ENCODE results near the gene PPP2R2D.
"Not testable (repeated sequence)": the region's sequence is repeated elsewhere in the genome, so short reads cannot be mapped to it uniquely, and the experiment has no call there.

PPP2R2D gene

DNA sequence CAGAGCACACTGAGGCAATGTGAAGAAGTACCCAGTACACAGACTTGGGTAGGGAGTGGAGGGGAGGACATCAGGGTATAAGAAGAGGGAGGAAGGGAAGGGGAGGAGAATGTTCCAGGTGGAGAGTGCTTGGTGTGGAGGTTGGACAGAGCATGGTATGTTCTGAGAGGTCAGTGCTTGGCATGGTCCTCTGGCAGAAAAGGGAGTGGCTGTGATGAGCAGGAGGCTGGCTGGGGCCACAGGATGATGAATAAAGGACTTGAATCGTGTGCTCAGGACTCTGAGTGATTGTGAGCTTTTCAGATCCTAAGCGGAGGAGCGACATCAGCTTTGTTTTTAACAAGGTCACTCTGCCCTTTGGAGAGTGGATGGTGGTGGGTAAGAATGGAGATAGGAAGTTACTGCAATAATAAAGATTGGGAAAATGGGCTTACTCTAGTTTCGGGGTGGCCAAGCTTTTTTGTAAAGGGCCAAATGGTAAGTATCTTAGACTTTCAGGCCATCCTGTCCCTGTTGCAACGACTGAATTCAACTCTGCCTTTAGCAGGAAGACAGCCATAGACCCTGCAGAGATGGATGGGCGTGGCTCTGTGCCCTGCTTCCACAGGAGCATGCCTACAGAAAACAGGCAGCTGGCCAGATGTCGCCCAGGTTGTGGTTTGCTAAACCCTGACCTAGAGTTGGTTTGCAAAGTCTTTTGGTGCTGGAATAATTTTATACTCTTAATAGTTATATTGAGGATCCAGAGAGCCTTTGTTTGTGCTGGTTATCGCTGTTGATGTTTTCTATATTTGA, 8.4 kb downstream of the PPP2R2D start:
- DNase-seq: no peak

GRCh38 chr10:131909929-131910328, 9.1 kb downstream of the PPP2R2D start:
- no peak for DNase-seq

DNA sequence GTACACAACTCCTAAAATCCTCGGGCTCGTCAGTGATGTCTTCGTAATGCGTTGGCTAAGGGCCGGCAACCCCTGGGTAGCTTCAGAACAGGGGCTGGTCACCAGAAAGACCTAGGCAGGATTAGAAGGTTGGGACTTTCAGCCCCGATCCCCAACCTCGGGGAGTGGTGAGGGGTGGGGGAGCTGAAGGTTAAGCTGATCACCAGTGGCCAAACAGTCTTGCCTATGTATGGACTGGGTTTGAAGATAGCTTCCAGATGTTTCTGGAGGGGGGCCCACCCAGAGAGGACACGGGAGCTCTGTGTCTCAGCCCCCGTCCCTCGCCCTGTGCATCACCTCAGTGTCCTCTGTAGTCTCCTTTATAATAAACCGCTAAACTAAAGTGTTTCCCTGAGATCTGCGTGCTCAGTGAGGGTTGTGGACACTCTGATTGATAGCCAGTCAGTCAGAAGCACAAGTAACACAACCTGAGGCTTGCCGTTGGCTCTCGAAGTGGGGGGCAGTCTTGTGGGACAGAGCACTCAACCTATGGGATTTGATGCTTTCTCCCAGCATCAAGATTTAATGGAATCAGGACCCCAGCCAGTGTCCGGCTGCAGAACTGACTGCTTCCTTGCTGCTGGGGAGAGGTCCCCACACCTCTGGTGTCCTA, 10.0 kb downstream of the PPP2R2D start:
- DNase-seq: no peak

DNA sequence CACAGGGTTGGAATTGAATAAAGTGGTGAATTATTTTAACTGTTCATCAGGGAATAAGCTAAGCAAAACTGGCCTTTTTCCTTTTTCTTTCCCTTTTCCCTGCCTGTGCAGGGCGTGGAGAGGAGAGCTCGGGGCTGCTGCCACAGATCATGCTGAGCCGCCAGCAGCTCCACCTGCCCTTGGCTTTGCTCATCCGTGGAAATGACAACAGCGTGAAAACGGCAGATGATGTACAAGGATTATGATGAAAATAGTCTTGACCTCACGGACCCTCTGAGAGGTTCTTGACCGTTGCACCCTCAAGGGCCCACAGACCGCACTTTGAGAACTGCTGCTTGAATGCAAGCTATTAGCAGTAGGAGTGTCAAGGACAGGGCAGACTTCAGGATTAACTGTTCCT, 10.6 kb downstream of the PPP2R2D start:
- DNase-seq: no peak

DNA sequence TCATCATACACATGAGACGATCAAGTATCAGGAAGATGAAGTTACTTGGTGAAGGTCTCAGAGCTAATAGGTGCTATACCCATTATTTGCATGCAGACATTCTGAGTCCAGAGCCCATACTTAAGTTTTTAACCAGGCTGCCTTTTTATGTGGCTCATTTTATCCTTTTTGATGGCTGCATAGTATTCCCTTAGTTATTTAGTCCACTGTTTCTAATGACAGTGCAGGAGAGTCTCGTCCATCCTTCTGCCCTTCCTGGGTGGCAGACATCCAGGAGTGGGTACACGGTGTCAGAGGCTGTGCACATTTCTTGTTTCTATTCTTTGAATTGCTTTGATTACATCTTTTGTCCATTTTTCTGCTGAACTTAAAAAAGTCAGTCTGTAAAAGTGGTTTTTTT, 11.8 kb downstream of the PPP2R2D start:
- no peak for DNase-seq

DNA sequence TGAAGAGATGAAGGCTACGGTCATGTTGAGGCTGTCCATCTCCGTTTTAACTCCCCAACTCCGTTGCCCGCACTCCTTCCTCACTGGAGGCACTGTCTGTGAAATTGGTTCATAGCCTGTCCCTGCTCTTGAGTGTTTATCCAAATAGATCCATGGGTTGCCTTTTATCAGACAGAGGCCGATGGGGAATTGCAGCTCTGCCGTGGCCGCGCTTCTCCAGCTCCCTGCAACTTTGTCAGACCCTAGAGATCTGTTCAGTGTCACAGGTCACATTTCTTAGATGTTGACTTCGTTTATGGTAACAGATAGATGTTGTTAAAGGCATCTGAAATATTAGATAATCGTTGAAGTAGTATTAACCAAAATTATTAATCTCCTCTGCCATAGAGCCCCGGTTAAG, 14.7 kb downstream of the PPP2R2D start:
- DNase-seq: no peak

GRCh38 chr10:131915990-131916766, 15.4 kb downstream of the PPP2R2D start:
- DNase-seq: no peak

DNA sequence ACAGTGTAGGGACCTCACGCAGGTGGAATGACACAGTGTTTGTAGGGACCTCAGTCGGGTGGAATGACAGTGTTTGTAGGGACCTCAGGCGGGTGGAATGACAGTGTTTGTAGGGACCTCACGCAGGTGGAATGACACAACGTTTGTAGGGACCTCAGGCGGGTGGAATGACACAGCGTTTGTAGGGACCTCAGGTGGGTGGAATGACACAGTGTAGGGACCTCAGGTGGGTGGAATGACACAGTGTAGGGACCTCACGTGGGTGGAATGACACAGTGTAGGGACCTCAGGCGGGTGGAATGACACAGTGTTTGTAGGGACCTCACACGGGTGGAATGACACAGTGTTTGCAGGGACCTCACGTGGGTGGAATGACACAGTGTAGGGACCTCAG, 16.0 kb downstream of the PPP2R2D start:
- not testable (repeated sequence) for DNase-seq

- not testable (repeated sequence) for DNase-seq
Observed at GRCh38 chr10:131917496-131917895, 16.7 kb downstream of the PPP2R2D start.

- not testable (repeated sequence) for DNase-seq
Observed at GRCh38 chr10:131919461-131919860, 18.7 kb downstream of the PPP2R2D start.

DNA sequence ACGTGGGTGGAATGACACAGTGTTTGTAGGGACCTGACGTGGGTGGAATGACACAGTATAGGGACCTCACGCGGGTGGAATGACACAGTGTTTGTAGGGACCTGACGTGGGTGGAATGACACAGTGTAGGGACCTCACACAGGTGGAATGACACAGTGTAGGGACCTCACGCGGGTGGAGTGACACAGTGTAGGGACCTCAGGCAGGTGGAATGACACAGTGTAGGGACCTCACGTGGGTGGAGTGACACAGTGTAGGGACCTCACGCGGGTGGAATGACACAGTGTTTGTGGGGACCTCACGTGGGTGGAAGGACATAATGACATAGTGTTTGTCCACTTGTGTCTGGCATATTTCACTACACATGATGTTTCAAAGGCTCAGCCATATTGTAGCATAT, 19.3 kb downstream of the PPP2R2D start:
- DNase-seq: no peak

DNA sequence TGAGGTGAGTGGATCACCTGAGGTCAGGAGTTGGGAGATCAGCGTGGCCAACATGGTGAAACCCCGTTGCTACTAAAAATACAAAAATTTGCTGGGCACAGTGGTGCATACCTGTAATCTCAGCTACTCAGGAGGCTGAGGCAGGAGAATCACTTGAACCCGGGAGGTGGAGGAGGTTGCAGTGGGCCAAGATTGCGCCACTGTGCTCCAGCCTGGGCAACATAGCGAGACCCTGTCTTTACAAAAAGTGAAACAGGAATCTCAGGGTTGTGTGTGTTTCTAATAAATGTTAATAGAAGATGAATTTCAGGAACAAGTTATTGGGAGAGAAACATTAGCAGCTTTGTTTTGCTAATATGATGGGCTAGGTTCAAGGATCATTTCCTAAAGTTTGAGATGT, 19.9 kb downstream of the PPP2R2D start:
- DNase-seq: no peak

DNA sequence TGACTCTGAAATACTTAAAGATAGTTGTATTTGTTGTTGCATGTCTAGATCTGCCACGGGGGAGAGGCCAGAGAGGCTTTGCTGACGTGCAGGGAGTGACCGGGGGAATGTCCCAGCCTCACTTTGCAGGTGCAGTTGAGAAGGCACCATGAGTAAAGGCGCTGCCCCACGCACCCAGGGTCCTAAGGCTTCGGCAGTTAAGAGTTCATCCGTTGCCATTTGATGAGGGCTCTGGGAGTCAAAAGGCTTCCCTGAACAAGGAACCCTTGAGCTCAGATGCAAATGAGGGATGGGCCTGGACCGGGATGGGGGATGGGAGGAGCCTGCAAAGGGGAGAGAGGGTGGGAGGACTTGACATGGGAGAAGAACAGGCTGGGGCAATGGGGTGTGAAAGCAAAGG, 20.4 kb downstream of the PPP2R2D start:
- DNase-seq: no peak

GRCh38 chr10:131923038-131923756, 22.4 kb downstream of the PPP2R2D start:
- DNase-seq: no peak

GRCh38 chr10:131925011-131925649, 24.3 kb downstream of the PPP2R2D start:
- no peak for DNase-seq

DNA sequence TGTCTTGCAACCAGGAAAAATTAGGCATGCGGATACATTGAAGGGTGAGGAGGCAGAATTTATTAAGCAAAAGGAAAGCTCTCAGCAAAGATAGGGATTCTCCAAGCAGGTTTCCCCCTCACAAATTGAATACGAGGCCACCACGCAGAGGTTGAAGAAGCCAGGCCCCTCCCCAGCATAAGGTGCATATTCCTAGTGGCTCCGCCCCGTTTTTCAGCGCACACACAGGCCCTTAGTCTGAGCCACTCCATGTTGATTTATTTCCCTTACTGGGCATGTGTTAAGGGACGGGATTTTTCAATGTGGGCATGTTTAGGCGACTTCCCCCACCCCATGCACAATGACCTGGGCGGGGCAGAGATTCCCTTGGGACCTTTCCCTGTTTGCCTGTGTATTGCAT, 24.9 kb downstream of the PPP2R2D start:
- DNase-seq: no peak

GRCh38 chr10:131926253-131926652, 25.4 kb downstream of the PPP2R2D start:
- no peak for DNase-seq

GRCh38 chr10:131926743-131927595, 26.2 kb downstream of the PPP2R2D start:
- no peak for DNase-seq

- peak; percentile 33 for DNase-seq
Observed at GRCh38 chr10:131928248-131929095, 27.7 kb downstream of the PPP2R2D start.

GRCh38 chr10:131929122-131929845, 28.5 kb downstream of the PPP2R2D start:
- no peak for DNase-seq
